Activated naive CD4-positive, alpha-beta T cell treated with anti-CD3 and anti-CD28 coated beads, Interleukin-2, amount 50 U/mL, for 24 hours (primary cell): ENCODE results near the gene MAP4.

ENCODE experiments used
- H3K27ac Mint-ChIP-seq: one replicate; pipeline ENCODE4 v1.8.0; 2021; ENCODE audit warnings: mild to moderate bottlenecking, mixed read lengths
- H3K27me3 Mint-ChIP-seq: one replicate; pipeline ENCODE4 v1.8.0; 2021; ENCODE audit warnings: mixed read lengths
- H3K36me3 Mint-ChIP-seq: one replicate; pipeline ENCODE4 v1.8.0; 2021; ENCODE audit warnings: mixed read lengths
- H3K4me1 Mint-ChIP-seq: one replicate; pipeline ENCODE4 v1.8.0; 2021; ENCODE audit warnings: mixed read lengths
- H3K4me3 Mint-ChIP-seq: one replicate; pipeline ENCODE4 v1.8.0; 2021; ENCODE audit warnings: mild to moderate bottlenecking, mixed read lengths
- H3K9me3 Mint-ChIP-seq: one replicate; pipeline ENCODE4 v1.8.0; 2021; ENCODE audit warnings: mixed read lengths

The MAP4 gene

GRCh38 chr3:47950453-47951169 lies 65.6 kb downstream of the MAP4 start:
- no peak overlapping the region for H3K27ac Mint-ChIP-seq
- no peaks in the 10 kb centered on the region for H3K4me1 Mint-ChIP-seq
- H3K27me3 Mint-ChIP-seq, result no peaks in the 10 kb centered on the region
- peaks cover 1% of the 10 kb centered on the region for H3K36me3 Mint-ChIP-seq
- no peaks in the 10 kb centered on the region for H3K9me3 Mint-ChIP-seq
- H3K4me3 Mint-ChIP-seq, result no peak overlapping the region

GRCh38 chr3:47949979-47950378 lies 66.2 kb downstream of the MAP4 start:
- peaks cover 1% of the 10 kb centered on the region for H3K36me3 Mint-ChIP-seq
- no peaks in the 10 kb centered on the region for H3K27me3 Mint-ChIP-seq
- H3K27ac Mint-ChIP-seq, result no peak overlapping the region
- no peaks in the 10 kb centered on the region for H3K4me1 Mint-ChIP-seq
- H3K9me3 Mint-ChIP-seq, result no peaks in the 10 kb centered on the region
- no peak overlapping the region for H3K4me3 Mint-ChIP-seq

GRCh38 chr3:47940232-47940631 lies 76.0 kb downstream of the MAP4 start:
- no peak overlapping the region for H3K4me3 Mint-ChIP-seq
- peaks cover 2% of the 10 kb centered on the region for H3K36me3 Mint-ChIP-seq
- H3K27me3 Mint-ChIP-seq, result no peaks in the 10 kb centered on the region
- no peaks in the 10 kb centered on the region for H3K9me3 Mint-ChIP-seq
- H3K4me1 Mint-ChIP-seq, result peaks cover 4% of the 10 kb centered on the region
- no peak overlapping the region for H3K27ac Mint-ChIP-seq

- H3K36me3 Mint-ChIP-seq, result peaks cover 7% of the 10 kb centered on the region
- H3K4me3 Mint-ChIP-seq, result no peak overlapping the region
- no peak overlapping the region for H3K27ac Mint-ChIP-seq
- no peaks in the 10 kb centered on the region for H3K4me1 Mint-ChIP-seq
- no peaks in the 10 kb centered on the region for H3K9me3 Mint-ChIP-seq
- no peaks in the 10 kb centered on the region for H3K27me3 Mint-ChIP-seq
Observed at GRCh38 chr3:47932421-47932820, 83.8 kb downstream of the MAP4 start.

- peaks cover 7% of the 10 kb centered on the region for H3K36me3 Mint-ChIP-seq
- no peak overlapping the region for H3K27ac Mint-ChIP-seq
- no peaks in the 10 kb centered on the region for H3K27me3 Mint-ChIP-seq
- H3K9me3 Mint-ChIP-seq, result no peaks in the 10 kb centered on the region
- H3K4me1 Mint-ChIP-seq, result no peaks in the 10 kb centered on the region
- no peak overlapping the region for H3K4me3 Mint-ChIP-seq
Observed at GRCh38 chr3:47930979-47931378, 85.2 kb downstream of the MAP4 start.

GRCh38 chr3:47916696-47917095 lies 99.5 kb downstream of the MAP4 start:
- Mint-ChIP-seq H3K9me3 (no peaks in the 10 kb centered on the region), H3K4me3 (no peak overlapping the region), H3K27ac (no peak overlapping the region), H3K36me3 (peaks cover 12% of the 10 kb centered on the region), H3K4me1 (no peaks in the 10 kb centered on the region), H3K27me3 (no peaks in the 10 kb centered on the region)

- H3K36me3 Mint-ChIP-seq, result peaks cover 15% of the 10 kb centered on the region
- no peak overlapping the region for H3K27ac Mint-ChIP-seq
- H3K27me3 Mint-ChIP-seq, result no peaks in the 10 kb centered on the region
- no peak overlapping the region for H3K4me3 Mint-ChIP-seq
- H3K9me3 Mint-ChIP-seq, result no peaks in the 10 kb centered on the region
- no peaks in the 10 kb centered on the region for H3K4me1 Mint-ChIP-seq
Observed at GRCh38 chr3:47916201-47916600, 100.0 kb downstream of the MAP4 start.

GRCh38 chr3:47912006-47912504 lies 104.2 kb downstream of the MAP4 start:
- Mint-ChIP-seq H3K36me3 (peaks cover 26% of the 10 kb centered on the region), H3K9me3 (no peaks in the 10 kb centered on the region), H3K4me1 (no peaks in the 10 kb centered on the region), H3K4me3 (no peak overlapping the region), H3K27me3 (no peaks in the 10 kb centered on the region), H3K27ac (no peak overlapping the region)

- H3K36me3 Mint-ChIP-seq, result peaks cover 28% of the 10 kb centered on the region
- no peaks in the 10 kb centered on the region for H3K9me3 Mint-ChIP-seq
- H3K4me3 Mint-ChIP-seq, result no peak overlapping the region
- no peaks in the 10 kb centered on the region for H3K27me3 Mint-ChIP-seq
- H3K4me1 Mint-ChIP-seq, result no peaks in the 10 kb centered on the region
- H3K27ac Mint-ChIP-seq, result no peak overlapping the region
Observed at GRCh38 chr3:47910777-47911440, 105.3 kb downstream of the MAP4 start.

- Mint-ChIP-seq H3K9me3 (no peaks in the 10 kb centered on the region), H3K27ac (no peak overlapping the region), H3K36me3 (peaks cover 27% of the 10 kb centered on the region), H3K27me3 (no peaks in the 10 kb centered on the region), H3K4me3 (no peak overlapping the region), H3K4me1 (no peaks in the 10 kb centered on the region)
Observed at GRCh38 chr3:47910233-47910632, 106.0 kb downstream of the MAP4 start.

- Mint-ChIP-seq H3K27me3 (no peaks in the 10 kb centered on the region), H3K27ac (no peak overlapping the region), H3K4me3 (no peak overlapping the region), H3K36me3 (peaks cover 28% of the 10 kb centered on the region), H3K4me1 (no peaks in the 10 kb centered on the region), H3K9me3 (no peaks in the 10 kb centered on the region)
Observed at GRCh38 chr3:47909607-47910006, 106.6 kb downstream of the MAP4 start.

- H3K9me3 Mint-ChIP-seq, result no peaks in the 10 kb centered on the region
- no peaks in the 10 kb centered on the region for H3K4me1 Mint-ChIP-seq
- peaks cover 27% of the 10 kb centered on the region for H3K36me3 Mint-ChIP-seq
- no peak overlapping the region for H3K4me3 Mint-ChIP-seq
- H3K27me3 Mint-ChIP-seq, result no peaks in the 10 kb centered on the region
- H3K27ac Mint-ChIP-seq, result no peak overlapping the region
Observed at GRCh38 chr3:47908744-47909143, 107.5 kb downstream of the MAP4 start.

- Mint-ChIP-seq H3K27ac (no peak overlapping the region), H3K4me1 (no peaks in the 10 kb centered on the region), H3K27me3 (no peaks in the 10 kb centered on the region), H3K4me3 (no peak overlapping the region), H3K36me3 (peaks cover 29% of the 10 kb centered on the region), H3K9me3 (no peaks in the 10 kb centered on the region)
Observed at GRCh38 chr3:47907784-47908183, 108.4 kb downstream of the MAP4 start.

- no peak overlapping the region for H3K27ac Mint-ChIP-seq
- peaks cover 12% of the 10 kb centered on the region for H3K36me3 Mint-ChIP-seq
- no peaks in the 10 kb centered on the region for H3K9me3 Mint-ChIP-seq
- H3K4me3 Mint-ChIP-seq, result no peak overlapping the region
- peaks cover 12% of the 10 kb centered on the region for H3K4me1 Mint-ChIP-seq
- no peaks in the 10 kb centered on the region for H3K27me3 Mint-ChIP-seq
Observed at GRCh38 chr3:47902746-47903145, 113.5 kb downstream of the MAP4 start.

- Mint-ChIP-seq H3K27ac (no peak overlapping the region), H3K27me3 (no peaks in the 10 kb centered on the region), H3K36me3 (peaks cover 12% of the 10 kb centered on the region), H3K9me3 (no peaks in the 10 kb centered on the region), H3K4me3 (no peak overlapping the region), H3K4me1 (peaks cover 17% of the 10 kb centered on the region)
Observed at GRCh38 chr3:47901280-47901833, 114.9 kb downstream of the MAP4 start.

- H3K27ac Mint-ChIP-seq, result no peak overlapping the region
- H3K4me1 Mint-ChIP-seq, result peaks cover 17% of the 10 kb centered on the region
- no peak overlapping the region for H3K4me3 Mint-ChIP-seq
- no peaks in the 10 kb centered on the region for H3K9me3 Mint-ChIP-seq
- peaks cover 4% of the 10 kb centered on the region for H3K36me3 Mint-ChIP-seq
- H3K27me3 Mint-ChIP-seq, result no peaks in the 10 kb centered on the region
Observed at GRCh38 chr3:47899495-47900108, 116.6 kb downstream of the MAP4 start.
